ENCODE results near the gene HSD17B14. TPM values are rescaled to one million over a fixed set of nuclear protein-coding genes. Genes with fewer than 3 reads are reported as not detected.

Gene HSD17B14
- total and polyA plus RNA-seq, 2 of the 13 experiments (the other 11 are each of a cell fraction or from before 2014, with no cell fraction given) = 0.58 to 1.2 TPM

- TF ChIP-seq MNT (IDR thresholded peaks at IDR 0.05) (no peak), ZNF768 (CRISPR knock-in tag; IDR thresholded peaks at IDR 0.05) (peak; percentile 60; the same call in 1 of the 2 replicates), TERF1 (CRISPR knock-in tag; IDR thresholded peaks at IDR 0.05) (no peak), MLLT10 (CRISPR knock-in tag; IDR thresholded peaks at IDR 0.05) (no peak), ZNF10 (CRISPR knock-in tag; IDR thresholded peaks at IDR 0.05; ENCODE audit: borderline replicate concordance, low read depth) (no peak), HNF1B (CRISPR knock-in tag; IDR thresholded peaks at IDR 0.05) (0 out of 2 replicates have a peak, but pooled peaks have one; percentile 65), POLR2AphosphoS2 (IDR thresholded peaks at IDR 0.05; ENCODE audit: low read depth, low read length) (no peak), IRF9 (CRISPR knock-in tag; IDR thresholded peaks at IDR 0.05; ENCODE audit: borderline replicate concordance) (no peak), KLF12 (CRISPR knock-in tag; IDR thresholded peaks at IDR 0.05; ENCODE audit: borderline replicate concordance) (no peak), STAT6 (CRISPR knock-in tag; IDR thresholded peaks at IDR 0.05; ENCODE audit: borderline replicate concordance) (no peak), CSRNP1 (CRISPR knock-in tag; IDR thresholded peaks at IDR 0.05) (no peak), NCOR1 (IDR thresholded peaks at IDR 0.05; ENCODE audit: borderline replicate concordance, low read length) (no peak), NBN (conservative IDR thresholded peaks at IDR 0.05) (no peak), MTA3 (CRISPR knock-in tag; IDR thresholded peaks at IDR 0.05) (no peak), ZNF484 (CRISPR knock-in tag; IDR thresholded peaks at IDR 0.05; ENCODE audit: borderline replicate concordance, low read depth) (no peak), ZNF460 (CRISPR knock-in tag; IDR thresholded peaks at IDR 0.05; ENCODE audit: borderline replicate concordance) (no peak), ZNF263 (CRISPR knock-in tag; IDR thresholded peaks at IDR 0.05) (no peak), GLI4 (CRISPR knock-in tag; IDR thresholded peaks at IDR 0.05; ENCODE audit: borderline replicate concordance) (no peak), FOSL1 (CRISPR knock-in tag; IDR thresholded peaks at IDR 0.05; ENCODE audit: borderline replicate concordance) (no peak)
Measured at GRCh38 chr19:48868114-48868886, 32.0 kb upstream of the HSD17B14 start, which contains the start of gene PLEKHA4 (continued).

Data from HepG2 (cell line).